HG02678 (cell line): Measurements from ENCODE around the gene SLC2A1.
"Not testable (repeated sequence)": the region's sequence is repeated elsewhere in the genome, so short reads cannot be mapped to it uniquely, and the experiment has no call there.

Source experiments
- ATAC-seq: cut with Tn5 transposase; IDR thresholded peaks from one replicate; pipeline ENCODE4 v1.9.1; 2021; ENCODE audit warnings: mild to moderate bottlenecking, moderate library complexity; ENCODE audit not compliant: unreplicated experiment

The SLC2A1 gene

DNA sequence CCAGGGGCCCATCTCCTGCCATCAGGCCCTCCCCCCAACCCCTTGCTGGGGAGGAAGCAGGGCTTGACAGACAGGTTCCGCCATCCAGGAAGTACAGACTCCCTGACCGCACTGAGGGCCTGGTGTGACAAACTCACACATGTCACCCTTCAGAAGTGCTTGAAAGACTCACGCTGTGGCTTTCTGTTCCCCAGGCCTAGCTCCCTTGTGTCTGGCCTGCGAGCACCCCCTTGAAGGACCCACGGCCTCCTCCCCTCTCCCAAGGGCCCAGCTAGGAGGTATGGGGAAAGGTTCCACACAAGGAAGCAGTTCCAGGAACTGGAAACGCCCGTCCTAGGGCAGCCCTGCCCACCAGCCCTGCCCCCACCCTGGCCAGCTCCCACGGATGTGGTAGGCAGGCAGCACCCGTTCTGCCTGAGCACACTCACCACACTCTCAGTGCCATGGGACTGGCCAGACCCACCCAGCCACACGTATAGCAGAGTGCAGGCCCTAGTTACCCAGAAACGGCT lies 26.7 kb downstream of the SLC2A1 start:
- peak; percentile 70 for ATAC-seq

DNA sequence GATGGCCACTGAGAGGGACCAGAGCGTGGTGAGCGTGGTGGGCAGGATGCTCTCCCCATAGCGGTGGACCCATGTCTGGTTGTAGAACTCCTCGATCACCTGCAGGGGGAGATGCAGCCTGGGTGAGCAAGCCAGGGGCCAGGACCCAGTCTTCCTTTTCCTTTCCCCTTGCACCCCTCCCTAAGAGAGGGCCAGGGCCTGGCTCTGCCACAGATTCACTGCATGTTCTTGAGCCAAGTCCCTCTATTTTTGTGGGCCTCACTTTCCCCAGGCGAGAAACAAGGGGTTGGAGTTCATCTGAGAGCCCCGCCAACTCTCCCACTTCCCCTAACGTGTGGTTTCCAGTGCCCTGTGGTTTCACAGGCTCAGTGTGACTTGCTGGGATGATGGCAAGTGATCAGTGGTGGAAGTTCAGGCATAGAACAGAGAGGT lies 27.5 kb downstream of the SLC2A1 start:
- ATAC-seq = no peak

GRCh38 chr1:42930178-42931107 lies 28.2 kb downstream of the SLC2A1 start:
- ATAC-seq = no peak

GRCh38 chr1:42929434-42930177 lies 29.1 kb downstream of the SLC2A1 start:
- ATAC-seq = no peak

DNA sequence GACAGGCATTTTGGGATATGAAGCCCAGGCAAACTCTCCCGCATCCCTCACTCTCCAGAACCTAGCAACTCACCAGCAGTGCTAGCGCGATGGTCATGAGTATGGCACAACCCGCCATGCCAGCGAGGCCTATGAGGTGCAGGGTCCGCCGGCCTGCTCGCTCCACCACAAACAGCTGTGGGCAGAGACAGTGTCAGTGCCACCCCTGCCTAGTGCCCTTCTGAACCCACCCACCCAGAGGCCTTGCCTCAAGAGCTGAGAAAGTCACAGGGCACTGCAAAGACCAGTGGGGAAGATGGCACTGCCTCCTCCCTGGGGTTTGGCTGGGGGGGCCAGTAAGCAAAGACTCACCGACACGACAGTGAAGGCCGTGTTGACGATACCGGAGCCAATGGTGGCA lies 29.8 kb downstream of the SLC2A1 start:
- no peak for ATAC-seq

DNA sequence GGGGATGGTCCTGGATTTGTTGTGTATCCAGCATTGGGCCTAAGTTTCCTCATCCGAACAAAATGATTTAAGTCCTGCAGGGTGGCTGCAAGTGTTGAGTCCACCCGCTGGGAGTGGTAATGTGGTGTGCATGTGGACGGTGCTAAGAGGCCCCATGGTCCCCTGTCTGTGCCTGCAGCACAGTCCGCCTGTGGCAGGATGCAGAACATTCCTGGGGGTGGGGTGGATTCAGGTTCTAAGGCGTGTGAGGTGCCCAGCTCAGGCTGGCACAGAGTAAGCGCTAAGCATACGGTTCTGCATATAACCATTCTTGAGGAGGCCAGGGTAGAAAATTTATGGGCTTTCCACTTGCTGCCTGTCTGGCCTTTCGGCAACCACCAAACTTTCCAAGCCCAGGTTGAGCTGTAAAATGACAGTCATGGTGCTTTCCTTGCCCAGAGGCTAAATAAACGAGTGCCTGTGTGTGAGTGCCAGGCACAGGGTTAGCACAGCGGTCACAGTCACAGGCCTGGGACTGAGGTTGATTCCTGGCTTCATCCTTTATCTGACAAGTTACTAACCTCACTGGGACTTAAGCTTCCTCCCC lies 30.7 kb downstream of the SLC2A1 start:
- ATAC-seq = no peak

DNA sequence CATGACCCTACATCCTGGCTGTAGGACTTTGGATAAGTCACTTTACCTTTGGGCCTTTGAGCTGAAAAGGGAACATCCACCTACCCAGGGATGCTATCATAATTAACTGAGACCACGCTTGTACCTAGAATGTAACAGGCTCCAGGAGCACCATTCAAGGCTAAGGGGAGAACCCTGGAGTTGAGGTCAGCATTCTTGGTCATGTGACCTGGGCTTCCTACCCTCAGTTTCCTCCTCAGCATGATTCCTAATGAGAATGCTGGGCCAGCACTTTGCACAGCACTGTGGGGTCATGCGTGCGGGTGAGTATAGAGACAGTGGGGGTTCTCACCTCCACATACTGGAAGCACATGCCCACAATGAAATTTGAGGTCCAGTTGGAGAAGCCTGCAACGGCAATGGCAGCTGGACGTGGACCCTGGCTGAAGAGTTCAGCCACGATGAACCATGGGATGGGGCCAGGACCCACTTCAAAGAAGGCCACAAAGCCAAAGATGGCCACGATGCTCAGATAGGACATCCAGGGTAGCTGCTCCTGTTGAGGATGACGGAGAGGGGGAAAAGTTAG lies 31.3 kb downstream of the SLC2A1 start:
- no peak for ATAC-seq

GRCh38 chr1:42926879-42927242 lies 31.8 kb downstream of the SLC2A1 start:
- no peak for ATAC-seq

GRCh38 chr1:42926235-42926878 lies 32.3 kb downstream of the SLC2A1 start:
- no peak for ATAC-seq

DNA sequence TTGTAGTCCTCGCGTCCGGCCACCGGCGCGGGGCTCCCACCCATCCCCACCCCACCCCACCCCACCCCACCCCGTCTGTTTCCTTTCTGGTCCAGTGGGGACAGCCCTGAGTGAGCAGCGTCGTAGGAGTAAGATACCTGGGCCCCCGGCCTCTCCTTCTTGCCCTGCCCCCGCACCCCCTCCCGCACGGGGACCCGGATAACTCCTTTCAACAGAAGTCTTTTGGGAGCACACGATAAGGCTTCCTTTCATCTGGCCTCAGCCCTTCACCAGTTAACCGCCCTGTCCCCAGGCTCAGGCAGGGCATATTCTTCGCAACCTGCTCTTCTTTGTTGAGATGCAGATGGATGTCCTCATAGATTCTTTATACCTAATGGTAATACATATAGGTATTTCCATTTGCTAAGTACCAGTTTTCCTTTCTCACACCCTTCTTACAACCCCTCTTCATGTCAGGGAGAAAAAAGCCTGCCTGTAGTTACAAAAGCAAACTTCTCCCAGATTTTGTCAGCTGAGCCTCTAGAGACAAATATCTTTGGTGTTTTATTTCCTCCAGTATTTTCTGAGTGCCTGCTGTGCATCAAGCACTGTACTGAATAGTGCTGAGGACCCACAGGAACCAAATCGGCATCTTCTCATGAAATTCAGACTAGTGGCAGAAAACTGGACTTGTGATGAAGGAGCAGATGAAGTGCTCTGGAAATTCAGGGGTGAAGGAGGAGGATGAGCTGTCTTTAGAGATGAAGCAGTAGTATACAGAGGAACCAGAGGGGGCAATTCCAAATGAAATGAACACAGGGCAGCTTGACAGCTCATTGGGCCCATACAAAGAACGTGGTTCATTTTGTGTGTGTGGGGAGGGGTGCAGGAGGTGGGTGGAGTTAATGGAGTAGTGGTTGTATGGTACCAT lies 33.6 kb downstream of the SLC2A1 start:
- no peak for ATAC-seq

GRCh38 chr1:42924082-42924850 lies 34.4 kb downstream of the SLC2A1 start:
- ATAC-seq = peak; percentile 95

- ATAC-seq = no peak
Measured at GRCh38 chr1:42923367-42924081, 35.1 kb downstream of the SLC2A1 start.

DNA sequence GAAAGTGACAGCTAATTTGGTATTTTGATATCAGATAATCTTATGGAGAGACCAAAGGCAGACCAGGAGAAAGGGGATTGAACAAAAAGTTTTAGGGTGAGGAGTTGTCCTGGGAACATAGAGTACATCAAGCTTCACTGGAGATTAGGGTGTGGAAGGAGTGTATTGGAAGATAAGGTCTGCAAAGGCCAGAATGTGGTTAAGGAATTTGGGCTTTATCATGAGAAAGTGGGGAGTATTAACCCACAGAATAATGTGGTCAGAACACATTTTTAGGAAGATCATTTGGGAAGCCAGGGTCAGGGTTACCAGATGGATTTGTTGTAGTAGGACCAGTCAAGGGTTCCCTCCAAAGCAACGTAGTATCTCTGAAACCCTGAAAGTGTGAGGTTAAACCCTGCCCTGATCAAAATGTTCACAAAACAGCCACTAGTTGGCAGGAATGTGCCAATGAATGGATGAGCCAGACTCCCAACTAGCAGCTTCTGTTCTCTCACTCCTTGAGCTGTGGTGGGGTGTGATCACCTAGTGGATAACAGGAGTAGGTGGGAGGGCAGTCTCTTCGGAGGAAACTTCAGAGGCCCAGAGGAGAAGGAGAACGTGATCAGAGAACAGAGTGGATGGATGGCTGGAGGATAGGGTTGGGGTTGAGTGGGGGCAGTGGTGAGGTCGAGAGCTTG lies 35.8 kb downstream of the SLC2A1 start:
- peak; percentile 41 for ATAC-seq

- ATAC-seq = no peak
Measured at GRCh38 chr1:42921769-42922168, 36.9 kb downstream of the SLC2A1 start.

- ATAC-seq = not testable (repeated sequence)
Measured at GRCh38 chr1:42919651-42920050, 39.0 kb downstream of the SLC2A1 start.

DNA sequence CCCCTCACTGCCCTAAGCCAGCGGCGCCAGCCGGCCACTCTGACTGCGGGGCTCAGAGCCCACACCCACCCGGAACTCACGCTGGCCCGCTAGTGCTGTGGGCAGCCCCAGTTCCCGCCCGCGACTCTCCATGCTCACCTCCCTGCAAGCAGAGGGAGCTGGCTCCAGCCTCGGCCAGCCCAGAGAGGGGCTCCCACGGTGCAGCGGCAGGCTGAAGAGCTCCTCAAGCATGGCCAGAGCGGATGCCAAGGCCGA lies 41.5 kb downstream of the SLC2A1 start:
- ATAC-seq = no peak

- no peak for ATAC-seq
Measured at GRCh38 chr1:42915456-42915855, 43.2 kb downstream of the SLC2A1 start.

DNA sequence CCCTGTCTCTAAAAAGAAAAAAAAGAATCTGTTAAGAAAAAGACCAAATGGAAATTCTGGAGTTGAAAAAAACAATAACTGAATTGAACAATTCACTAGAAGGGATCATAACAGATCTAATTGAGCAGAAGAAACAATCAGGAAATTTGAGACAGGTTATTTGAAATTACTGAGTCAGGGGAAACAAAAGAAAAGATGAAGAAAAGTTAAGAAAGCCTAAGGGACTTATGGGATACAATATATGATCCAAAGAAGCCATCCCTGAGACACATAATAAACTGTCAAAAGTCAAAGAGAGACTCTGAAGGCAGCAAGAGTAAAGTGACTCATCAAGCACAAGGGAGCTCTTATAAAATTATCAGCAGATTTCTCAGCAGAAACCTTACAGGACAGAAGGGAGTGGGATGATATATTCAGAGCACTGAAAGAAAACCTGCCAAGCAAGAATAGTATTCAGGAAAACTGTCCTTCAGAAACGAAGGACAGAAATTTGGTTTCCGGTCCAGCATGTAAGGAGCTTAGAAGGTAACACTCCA lies 44.5 kb downstream of the SLC2A1 start:
- no peak for ATAC-seq
